K562 (cell line): ENCODE data around the gene OR6Y1. TPM values are rescaled to one million over a fixed set of nuclear protein-coding genes. Genes with fewer than 3 reads are reported as not detected.

ENCODE experiments used
- ATAC-seq: fragments of 200-7000 bp; cut with Tn5 transposase; 3 replicates; pipeline ENCODE4 v1.9.1; 2020; ENCODE audit warnings: moderate library complexity
- BruUV-seq: library from RNA; stranded (reverse); fragments of 400-500 nt; replicated peaks from 2 replicates; lab custom pipeline; 2021; lab: Mats Ljungman, UMichigan
- CTCF ChIA-PET: fragments of 300-600 bp; formaldehyde crosslinking; extraction: SDS; loops from one replicate; lab custom pipeline; 2021; ENCODE audit warnings: low intra/inter-chr PET ratio; lab: Yijun Ruan, JAX
- POLR2A ChIA-PET: fragments of 300-600, 350-650 bp; sonication (Branson Sonifier 250); formaldehyde crosslinking; extraction: SDS; loops from one replicate; lab custom pipeline; 2021; ENCODE audit warnings: antibody characterized with exemption, inconsistent platforms; lab: Yijun Ruan, JAX
- DNase-seq, 4 experiments: peaks; one replicate each; pipeline versions ENCODE4 v3.0.0 to v3.0.0-alpha.2; 2011 to 2018; ENCODE audit warnings: low spot score in 3 of 4, mixed read lengths in 3 of 4; ENCODE audit errors: extremely low read depth in 1 of 4
- FAIRE-seq: peaks from 2 replicates; lab custom pipeline; 2011; peaks lifted over from hg19 to GRCh38; lab: Jason Lieb, UNC
- H2AFZ ChIP-seq: 2 replicates; pipeline ENCODE4 v1.6.0; 2011; ENCODE audit warnings: low read depth, low read length, control low read depth, inconsistent platforms
- H3K27ac ChIP-seq: fragments of 200-600 bp; 3 replicates; pipeline ENCODE4 v1.8.0; 2011; ENCODE audit warnings: low read depth, mild to moderate bottlenecking, control low read depth, inconsistent platforms, low read length, moderate library complexity, mixed read lengths; ENCODE audit errors: extremely low read depth
- H3K27me3 ChIP-seq, 2 experiments: fragments of 300-600 bp in 1 of 2; 2 replicates in 1 of 2; 3 replicates in 1 of 2; pipeline versions ENCODE4 v1.6.0 to v1.8.0; 2011; ENCODE audit warnings: inconsistent platforms in 2 of 2, low read length in 2 of 2, mild to moderate bottlenecking in 1 of 2, mixed read lengths in 1 of 2, moderate library complexity in 1 of 2; ENCODE audit not compliant: control insufficient read depth in 2 of 2, insufficient read depth in 2 of 2
- H3K36me3 ChIP-seq: fragments of 300-600 bp; 3 replicates; pipeline ENCODE4 v1.8.0; 2011; ENCODE audit warnings: mild to moderate bottlenecking, low read length, inconsistent platforms; ENCODE audit not compliant: control insufficient read depth, insufficient read depth
- H3K4me1 ChIP-seq, 2 experiments: fragments of 200-600 bp in 1 of 2; replicated peaks in 1 of 2; 2 replicates in 1 of 2; 3 replicates in 1 of 2; pipeline versions ENCODE4 v1.5.1 to v1.8.0; 2011; ENCODE audit warnings: inconsistent platforms in 2 of 2, low read length in 2 of 2, mild to moderate bottlenecking in 1 of 2, mixed read lengths in 1 of 2, moderate library complexity in 1 of 2; ENCODE audit not compliant: control insufficient read depth in 2 of 2, insufficient read depth in 2 of 2
- H3K4me2 ChIP-seq: 2 replicates; pipeline ENCODE4 v1.6.1; 2011; ENCODE audit warnings: low read length, control low read depth, inconsistent platforms, mixed read lengths; ENCODE audit not compliant: insufficient read depth
- H3K4me3 ChIP-seq: fragments of 200-600 bp; sonication (generic), shearing (Covaris generic); 2 replicates; pipeline ENCODE4 v1.5.1; 2016; ENCODE audit warnings: control low read depth, inconsistent platforms
- H3K79me2 ChIP-seq: fragments of 200-600 bp; 3 replicates; pipeline ENCODE4 v1.8.0; 2011; ENCODE audit warnings: low read length, inconsistent platforms; ENCODE audit not compliant: control insufficient read depth, insufficient read depth
- H3K9ac ChIP-seq, 2 experiments: 2 replicates each; pipeline versions ENCODE4 v1.6.0 to v1.6.1; 2011; ENCODE audit warnings: low read depth in 2 of 2, low read length in 2 of 2, control low read depth in 1 of 2, inconsistent platforms in 1 of 2, mild to moderate bottlenecking in 1 of 2, mixed read lengths in 1 of 2; ENCODE audit not compliant: insufficient read depth in 1 of 2
- H3K9me1 ChIP-seq: one replicate; pipeline ENCODE4 v1.6.0; 2011; ENCODE audit warnings: inconsistent platforms, mild to moderate bottlenecking, low read length, moderate library complexity; ENCODE audit not compliant: control insufficient read depth, insufficient read depth
- H3K9me3 ChIP-seq: replicated peaks from 2 replicates; pipeline ENCODE4 v1.5.1; 2011; ENCODE audit warnings: low read depth, low read length, inconsistent platforms; ENCODE audit not compliant: control insufficient read depth, insufficient read depth
- H4K20me1 ChIP-seq: replicated peaks from 2 replicates; pipeline ENCODE4 v1.6.1; 2011; ENCODE audit warnings: low read length, inconsistent platforms, mixed read lengths; ENCODE audit not compliant: control insufficient read depth, insufficient read depth
- ARID2 ChIP-seq: fragments of 450-650 bp; IDR thresholded peaks from 2 replicates; pipeline ENCODE4 v1.6.1; 2017; ENCODE audit warnings: antibody characterized with exemption, mild to moderate bottlenecking
- CSDE1 ChIP-seq, 2 experiments: fragments of 450-650 bp; IDR thresholded peaks; 2 replicates each; pipeline ENCODE4 v1.6.1; 2016; ENCODE audit warnings: mild to moderate bottlenecking in 1 of 2
- CXXC5 ChIP-seq: fragments of 250-450 bp; sonication (Bioruptor Pico); IDR thresholded peaks from 2 replicates; pipeline ENCODE4 v1.8.0; 2022; ENCODE audit warnings: inconsistent platforms, mild to moderate bottlenecking, moderate library complexity
- DMBX1 ChIP-seq: fragments of 250-450 bp; sonication (Bioruptor Pico); IDR thresholded peaks from 2 replicates; pipeline ENCODE4 v1.8.0; 2022; ENCODE audit warnings: inconsistent platforms, mild to moderate bottlenecking, moderate library complexity, borderline replicate concordance
- ELK1 ChIP-seq: sonication (generic); formaldehyde crosslinking; IDR thresholded peaks from 2 replicates; pipeline ENCODE4 v1.8.1; 2022; ENCODE audit warnings: missing genetic modification reagents
- FIP1L1 ChIP-seq: fragments of 200-400 bp; formaldehyde crosslinking; IDR thresholded peaks from 2 replicates; pipeline ENCODE4 v1.6.1; 2018; ENCODE audit warnings: mild to moderate bottlenecking, low read depth, low read length; ENCODE audit not compliant: poor library complexity, severe bottlenecking
- GTF3C2 ChIP-seq: IDR thresholded peaks from 3 replicates; pipeline ENCODE4 v1.6.1; 2011; ENCODE audit warnings: borderline replicate concordance, mild to moderate bottlenecking, moderate library complexity; ENCODE audit not compliant: insufficient read length; ENCODE audit errors: extremely low read depth
- HEY1 ChIP-seq: fragments of 250-450 bp; sonication (Bioruptor Pico); IDR thresholded peaks from 2 replicates; pipeline ENCODE4 v1.5.0; 2020; ENCODE audit warnings: mild to moderate bottlenecking, moderate library complexity, borderline replicate concordance
- IRF2 ChIP-seq: sonication (generic); formaldehyde crosslinking; IDR thresholded peaks from 2 replicates; pipeline ENCODE4 v1.8.1; 2022; ENCODE audit warnings: mild to moderate bottlenecking, missing genetic modification reagents
- MEIS2 ChIP-seq: fragments of 450-650 bp; IDR thresholded peaks from 2 replicates; pipeline ENCODE4 v1.6.1; 2014; ENCODE audit warnings: mild to moderate bottlenecking; ENCODE audit not compliant: partially characterized antibody
- NBN ChIP-seq: fragments of 450-650 bp; IDR thresholded peaks from 2 replicates; pipeline ENCODE4 v1.6.1; 2016; ENCODE audit warnings: low read depth, mild to moderate bottlenecking
- PYGO2 ChIP-seq: fragments of 450-650 bp; IDR thresholded peaks from 2 replicates; pipeline ENCODE4 v1.6.1; 2016; ENCODE audit warnings: mild to moderate bottlenecking, missing genetic modification characterization, moderate library complexity, missing compliant biosample characterization
- RAD51 ChIP-seq: fragments of 450-650 bp; IDR thresholded peaks from 2 replicates; pipeline ENCODE4 v1.7.1; 2016; ENCODE audit warnings: low read depth, mild to moderate bottlenecking, borderline replicate concordance
- TFAP4 ChIP-seq: sonication (generic); formaldehyde crosslinking; IDR thresholded peaks from 2 replicates; pipeline ENCODE4 v1.8.0; 2022; ENCODE audit warnings: missing genetic modification reagents, mild to moderate bottlenecking, moderate library complexity, borderline replicate concordance
- WGBS: fragments of 100-300 bp; shearing (Covaris generic); methylation state at CpG from one replicate; pipeline ENCODE4 v1.1.6; 2016; ENCODE audit warnings: low coverage, mixed read lengths; ENCODE audit not compliant: insufficient coverage; ENCODE audit errors: missing lambda C conversion rate; 5-methylcytosine and 5-hydroxymethylcytosine counted together
- in situ Hi-C: fragments of 300-500 bp; cut with MboI; formaldehyde crosslinking; loops from 4 replicates; pipeline ENCODE4 v1.15.0; 2018; ENCODE audit warnings: inconsistent platforms, mixed read lengths
- intact Hi-C: fragments of 100-400 bp; cut with micrococcal nuclease; formaldehyde crosslinking; loops from 2 replicates; pipeline ENCODE4 v1.14.2; 2022
- polyA plus RNA-seq, 8 experiments: library from polyadenylated mRNA; depleted of rRNA in 4 of 8; stranded (reverse) in 5 of 8; unstranded in 3 of 8; fragments of >200 nt; fragmentation: Nextera tagmentation in 2 of 8; fragmentation: Illumina TruSeq in 1 of 8; extraction: Ambion mirVana in 2 of 8; extraction: Trizol in 1 of 8; gene quantifications; 2 replicates each; pipeline versions ENCODE4 v1.2.1 to v1.2.3, GENCODE V29; 2011 to 2014; ENCODE audit warnings: inconsistent platforms in 1 of 8, missing spikeins in 1 of 8
- total RNA-seq, 7 experiments: library from RNA; depleted of rRNA in 6 of 7; stranded (reverse); fragments of >200 nt in 6 of 7; fragmentation: Illumina TruSeq in 2 of 7; extraction: Trizol in 2 of 7; gene quantifications; 2 replicates each; pipeline versions ENCODE4 v1.2.1 to v1.2.3, GENCODE V29; 2011 to 2021; ENCODE audit warnings: low replicate concordance in 1 of 7
- TF ChIP-seq, protein P1 (sequence below): fragments of 450-650 bp; IDR thresholded peaks from 2 replicates; pipeline ENCODE4 v1.6.1; 2018; ENCODE audit warnings: mild to moderate bottlenecking, low read depth; ENCODE audit not compliant: partially characterized antibody

OR6Y1 gene
- total and polyA plus RNA-seq, 9 of the 15 experiments (the other 6 are each of a cell fraction or from before 2014, with no cell fraction given): not detected

- no peak for TF ChIP-seq CXXC5 (CRISPR knock-in tag)
- no peak for TF ChIP-seq IRF2 (CRISPR knock-in tag)
- no peak for TF ChIP-seq TFAP4
- no peak for TF ChIP-seq MEIS2
- no peak for TF ChIP-seq GTF3C2
- TF ChIP-seq ARID2: no peak
- no peak for TF ChIP-seq HEY1 (CRISPR knock-in tag)
Observed at GRCh38 chr1:158572226-158572625, 18.0 kb upstream of the OR6Y1 start (continued).

GRCh38 chr1:158570480-158570879, 16.3 kb upstream of the OR6Y1 start, which contains the start of gene OR6P1:
Gene OR6P1 (minus strand): TSS chr1:158570580. CDS start chr1:158563604, 6,976 bp downstream.
- 0% methylated on average over 3 of the region's 3 CpGs for WGBS
- BruUV-seq: no TSS peak
- POLR2A ChIA-PET: interaction anchor here (0.6 kb wide), 1 partner anchor 12 kb away, joined by 3 read pairs; no protein-coding TSS in a partner anchor
- DNase-seq: no peak
- no peak for FAIRE-seq
- ATAC-seq: no peak
- no peaks in the 10 kb centered on the region for H3K4me1 ChIP-seq
- H3K9me1 ChIP-seq: no peaks in the 10 kb centered on the region
- H3K9ac ChIP-seq: no peak within 1 kb of the TSS
- H3K79me2 ChIP-seq: no peaks in the 10 kb centered on the region
- intact Hi-C loops (no loop called here), in situ Hi-C loops (no loop called here)
- H3K27me3 ChIP-seq: no peaks in the 10 kb centered on the region; a peak in 1 of 5 replicates
- H3K36me3 ChIP-seq: no peaks in the 10 kb centered on the region
- H3K4me3 ChIP-seq: no peak within 1 kb of the TSS
- CTCF ChIA-PET: no interaction called here
- H3K27ac ChIP-seq: no peak within 1 kb of the TSS
- no peaks in the 10 kb centered on the region for H4K20me1 ChIP-seq
- no peaks in the 10 kb centered on the region for H3K9me3 ChIP-seq
- H2AFZ ChIP-seq: no peak within 1 kb of the TSS
- H3K4me2 ChIP-seq: no peak within 1 kb of the TSS
- TF ChIP-seq, protein P1, sequence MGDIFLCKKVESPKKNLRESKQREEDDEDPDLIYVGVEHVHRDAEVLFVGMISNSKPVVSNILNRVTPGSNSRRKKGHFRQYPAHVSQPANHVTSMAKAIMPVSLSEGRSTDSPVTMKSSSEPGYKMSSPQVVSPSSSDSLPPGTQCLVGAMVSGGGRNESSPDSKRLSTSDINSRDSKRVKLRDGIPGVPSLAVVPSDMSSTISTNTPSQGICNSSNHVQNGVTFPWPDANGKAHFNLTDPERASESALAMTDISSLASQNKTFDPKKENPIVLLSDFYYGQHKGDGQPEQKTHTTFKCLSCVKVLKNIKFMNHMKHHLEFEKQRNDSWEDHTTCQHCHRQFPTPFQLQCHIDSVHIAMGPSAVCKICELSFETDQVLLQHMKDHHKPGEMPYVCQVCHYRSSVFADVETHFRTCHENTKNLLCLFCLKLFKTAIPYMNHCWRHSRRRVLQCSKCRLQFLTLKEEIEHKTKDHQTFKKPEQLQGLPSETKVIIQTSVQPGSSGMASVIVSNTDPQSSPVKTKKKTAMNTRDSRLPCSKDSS: no peak
- TF ChIP-seq DMBX1: no peak
- TF ChIP-seq RAD51: no peak
- no peak for TF ChIP-seq NBN
- no peak for TF ChIP-seq PYGO2 (tag)
- TF ChIP-seq ELK1 (CRISPR knock-in tag): no peak
- no peak for TF ChIP-seq CSDE1 (IDR thresholded peaks at IDR 0.05)
- TF ChIP-seq FIP1L1: no peak
